Measurements from ENCODE around the gene PPY.

PPY gene

DNA sequence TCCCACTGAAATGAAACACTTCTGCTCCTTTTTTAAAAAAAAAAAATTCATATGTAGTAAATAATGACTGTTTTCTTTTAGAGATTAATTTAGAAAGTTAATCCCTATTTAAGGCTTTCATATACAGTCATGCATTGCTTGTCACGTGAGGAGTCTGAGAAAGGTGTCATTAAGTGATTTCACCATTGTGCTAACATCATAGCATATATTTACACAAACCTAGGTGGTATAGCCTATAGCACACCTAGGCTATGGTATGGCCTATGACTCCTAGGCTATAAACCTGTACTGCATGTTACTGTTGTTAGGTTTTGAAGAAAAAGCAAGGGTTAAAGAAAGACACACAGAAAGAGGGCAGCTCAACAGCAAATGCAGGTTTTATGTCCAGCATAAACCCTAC is 13.7 kb downstream of the PPY start:
- no peak for DNase-seq

DNA sequence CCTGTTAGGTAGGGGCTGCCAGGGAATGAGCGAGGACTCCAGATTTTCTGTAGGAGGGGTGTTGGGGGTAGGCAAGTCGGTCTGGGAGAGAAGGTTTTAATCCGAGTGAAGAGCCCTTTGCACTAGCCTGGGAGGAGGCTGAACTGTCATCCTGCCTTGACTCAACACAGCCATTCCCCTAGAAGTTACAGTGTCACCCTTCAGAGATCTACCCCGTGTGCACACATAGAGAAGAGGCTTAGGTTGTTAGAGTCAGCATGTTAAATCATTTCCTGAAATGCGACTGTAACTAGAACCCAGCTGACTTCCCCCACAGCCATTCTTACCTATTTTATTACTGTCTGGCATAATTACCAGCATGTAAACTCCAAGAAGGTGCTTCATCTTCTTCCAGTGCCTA is 14.3 kb downstream of the PPY start:
- DNase-seq, result peak in 1 of 5 experiments; percentile 42

DNA sequence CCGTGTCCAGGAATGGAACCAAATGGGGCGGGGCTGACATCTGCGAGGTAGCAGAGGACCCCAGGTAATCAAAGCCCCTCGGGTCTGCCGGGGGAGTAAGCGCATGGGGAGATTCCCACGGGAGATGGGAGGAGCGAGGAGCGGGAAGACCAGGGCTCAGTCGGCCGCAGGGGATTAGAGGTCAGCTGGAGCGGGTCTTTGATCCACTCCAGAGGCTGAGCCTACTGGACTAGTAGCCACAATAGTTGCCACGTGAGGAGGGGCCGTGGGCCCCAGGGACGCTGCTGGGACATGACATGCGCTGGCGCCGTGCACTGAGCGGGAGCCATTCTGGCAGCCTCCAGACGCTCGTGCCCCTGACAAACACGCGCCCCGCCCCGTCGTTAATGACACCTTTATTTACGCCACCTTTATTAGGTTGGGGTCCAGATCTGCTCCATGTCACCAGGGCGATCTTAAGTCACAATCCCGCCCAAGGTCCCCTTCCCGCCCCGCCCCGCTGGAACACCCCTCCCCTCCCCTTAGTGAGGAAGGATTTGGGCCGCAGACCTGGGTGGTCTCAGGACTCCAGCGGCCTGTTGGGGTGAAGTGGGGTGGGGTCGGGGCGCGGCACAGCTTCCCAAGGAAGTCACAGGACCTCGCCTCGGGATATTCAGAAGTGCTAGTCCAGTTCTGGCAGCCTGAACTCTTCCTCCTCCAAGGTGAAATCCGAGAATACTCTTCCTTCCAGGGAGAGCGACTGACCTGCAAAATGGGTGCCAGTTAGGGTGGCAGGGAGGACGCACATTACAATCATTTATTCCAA is 15.0 kb downstream of the PPY start:
- no peak for DNase-seq

DNA sequence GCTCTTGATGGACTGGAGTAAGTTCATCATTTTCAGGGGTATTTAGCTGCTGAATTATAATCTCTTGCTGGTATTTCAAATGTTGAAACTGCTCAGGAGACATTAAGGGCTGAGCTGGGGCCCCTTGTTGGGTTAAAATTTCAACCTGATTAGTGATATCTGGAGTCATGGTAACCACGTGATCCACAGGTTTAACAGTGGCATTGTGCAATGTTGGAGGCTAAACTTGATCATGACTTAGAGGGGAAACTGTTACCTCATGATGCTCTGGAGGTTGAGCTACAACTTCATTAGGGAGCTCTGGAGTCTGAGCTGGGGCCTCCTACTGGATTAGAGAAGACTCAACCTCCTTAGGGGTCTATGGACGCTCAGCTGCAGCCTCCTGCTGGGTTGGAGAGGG is 17.7 kb downstream of the PPY start:
- DNase-seq, result peak in 1 of 5 experiments; percentile 50

DNA sequence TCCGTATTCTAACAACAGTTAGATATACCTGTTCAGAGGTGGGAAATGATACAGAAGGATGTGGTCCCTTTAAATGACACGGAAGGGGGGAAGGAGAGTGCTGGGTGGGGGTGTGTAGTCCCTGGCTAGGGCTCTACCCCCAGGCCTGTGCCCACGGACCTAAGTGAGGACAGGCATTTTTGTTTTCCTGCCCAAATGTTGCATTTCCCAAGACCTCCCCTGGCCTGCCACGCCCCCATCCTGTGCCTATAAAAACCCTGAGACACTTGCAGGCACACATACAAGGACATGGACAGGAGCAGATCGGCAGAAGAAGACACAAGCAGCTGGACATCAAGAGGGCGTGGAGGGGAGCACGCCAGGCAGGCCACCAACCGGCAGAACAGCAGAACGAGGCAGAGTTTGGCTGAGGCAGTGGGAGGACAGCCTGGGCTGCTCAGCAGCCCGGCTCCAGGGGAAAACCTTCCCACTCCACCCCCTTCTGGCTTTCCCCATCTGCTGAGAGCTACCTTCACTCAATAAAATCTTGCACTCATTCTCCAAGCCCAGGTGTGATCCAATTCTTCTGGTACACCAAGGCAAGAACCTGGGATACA is 21.7 kb downstream of the PPY start:
- DNase-seq, result no peak

DNA sequence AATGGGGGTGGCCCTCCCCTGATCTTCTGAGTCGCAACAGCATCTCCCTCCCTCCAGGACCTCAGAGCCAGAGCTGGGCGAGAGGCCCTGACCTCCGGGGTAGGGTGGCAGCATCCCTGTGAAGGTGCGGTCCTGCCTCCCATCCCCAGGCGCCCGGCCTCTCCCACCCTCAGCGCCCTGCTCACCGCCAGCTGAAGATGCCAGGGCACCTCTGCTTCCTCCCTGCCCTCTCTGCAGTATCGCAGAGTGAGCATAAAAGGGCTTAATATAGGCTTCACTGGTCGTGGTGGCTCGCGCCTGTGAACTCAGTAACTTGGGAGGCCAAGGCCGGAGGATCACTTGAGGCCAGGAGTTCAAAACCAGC is 24.3 kb downstream of the PPY start:
- DNase-seq, result no peak

DNA sequence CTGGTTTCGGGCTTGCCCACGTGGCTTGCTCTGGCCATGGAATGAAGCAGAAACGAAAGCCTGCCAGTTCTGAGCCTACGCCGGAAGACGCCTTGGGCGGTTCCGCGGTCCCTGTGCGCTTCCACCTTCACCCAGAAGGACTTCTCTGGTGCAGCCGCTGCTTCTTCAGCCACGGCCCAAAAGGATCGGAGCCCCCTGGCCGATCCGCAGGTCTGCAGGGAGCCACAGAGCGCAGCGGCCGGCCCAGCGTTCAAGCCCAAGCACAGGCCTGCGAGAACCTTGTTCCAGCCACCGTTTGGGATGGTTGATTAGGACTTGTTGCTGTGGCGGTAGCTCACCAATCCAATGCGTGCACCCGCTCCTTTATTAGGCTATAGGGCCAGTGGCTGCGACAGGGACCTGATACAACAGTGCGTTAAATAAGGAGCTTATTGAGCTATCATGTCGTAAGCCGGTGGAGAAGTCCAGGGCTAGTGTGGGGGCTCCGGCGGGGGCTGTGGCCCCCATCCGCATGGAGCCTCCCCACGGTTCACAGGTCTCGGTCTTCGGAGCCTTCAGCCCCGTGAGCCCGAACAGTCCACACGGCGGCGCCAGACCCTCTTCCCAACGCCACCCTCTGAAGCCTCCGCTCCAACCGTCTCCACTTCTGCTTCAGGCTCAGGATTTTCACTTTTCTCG is 24.8 kb downstream of the PPY start:
- DNase-seq, result peak in 4 of 5 experiments; percentile 10 to 67 (median 33)

DNA sequence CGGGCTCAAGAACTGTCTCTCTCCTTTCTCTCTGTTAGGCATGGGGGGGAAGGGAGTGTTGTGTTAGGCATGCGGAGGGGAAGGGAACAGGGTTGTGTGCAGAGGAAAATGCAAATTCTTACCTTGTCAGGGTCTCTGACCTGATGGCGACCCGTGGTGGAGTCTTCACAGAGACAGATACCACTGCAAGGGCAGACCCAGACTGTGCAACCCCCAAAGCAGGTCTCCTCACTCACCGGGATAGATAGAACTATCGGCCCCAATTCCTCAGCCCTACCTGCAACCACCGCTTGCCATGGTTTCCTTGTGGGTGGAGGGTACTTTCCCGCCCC is 25.3 kb downstream of the PPY start:
- DNase-seq, result no peak

DNA sequence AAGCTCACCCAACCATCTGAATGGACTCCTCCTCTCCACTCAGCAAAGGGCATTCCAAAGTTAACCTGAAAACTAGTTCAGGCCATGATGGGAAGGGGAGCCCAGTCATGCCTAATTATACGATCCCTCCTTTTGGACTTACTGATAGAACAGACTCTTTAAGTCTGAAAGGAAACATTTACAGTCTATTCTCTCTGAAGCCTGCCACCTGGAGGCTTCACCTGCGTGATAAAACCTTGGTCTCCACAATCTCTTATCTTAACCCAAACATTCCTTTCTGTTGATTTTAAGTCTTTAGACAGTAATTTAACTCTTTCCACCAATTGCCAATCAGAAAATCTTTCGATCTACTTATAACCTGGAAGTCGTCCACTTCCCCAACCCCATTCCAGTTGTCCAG is 25.9 kb downstream of the PPY start:
- no peak for DNase-seq

DNA sequence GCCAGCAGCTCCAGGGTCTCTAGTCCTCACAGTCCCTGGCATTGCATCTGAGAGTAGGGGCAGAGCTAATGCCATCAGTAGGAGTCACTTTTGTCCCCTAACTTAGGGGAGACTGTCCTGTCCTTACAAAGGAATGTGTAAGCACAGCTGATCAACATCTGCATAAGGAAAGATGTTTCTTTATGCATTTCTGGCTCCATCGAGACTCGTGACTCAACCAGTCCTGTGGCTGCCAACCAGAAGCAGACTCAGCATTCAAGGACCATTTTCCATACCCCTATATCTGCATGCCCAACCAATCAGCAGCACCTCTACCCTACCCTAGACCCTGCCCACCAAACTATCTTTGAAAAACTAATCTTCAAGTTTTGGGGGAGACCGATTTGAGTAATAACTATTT is 26.7 kb downstream of the PPY start:
- no peak for DNase-seq

DNA sequence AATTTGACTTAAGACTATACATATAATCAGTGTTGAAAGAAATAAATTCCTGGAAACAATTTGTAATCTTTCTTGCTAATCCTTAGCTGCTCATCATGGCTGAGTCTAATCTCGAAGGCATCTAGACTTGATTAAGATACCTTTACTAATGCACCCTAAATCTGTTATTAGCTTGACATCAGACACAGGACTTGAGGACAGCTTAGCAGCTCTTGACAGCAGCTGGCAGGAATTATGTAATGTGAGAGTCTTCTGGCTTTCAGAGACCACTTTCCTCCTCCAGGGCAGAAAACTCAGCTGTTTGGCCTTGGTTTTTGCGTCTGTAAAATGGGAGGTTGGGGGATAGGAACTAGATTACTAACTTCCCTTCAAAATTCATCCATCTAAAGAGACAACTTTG is 27.8 kb downstream of the PPY start:
- DNase-seq, result no peak

DNA sequence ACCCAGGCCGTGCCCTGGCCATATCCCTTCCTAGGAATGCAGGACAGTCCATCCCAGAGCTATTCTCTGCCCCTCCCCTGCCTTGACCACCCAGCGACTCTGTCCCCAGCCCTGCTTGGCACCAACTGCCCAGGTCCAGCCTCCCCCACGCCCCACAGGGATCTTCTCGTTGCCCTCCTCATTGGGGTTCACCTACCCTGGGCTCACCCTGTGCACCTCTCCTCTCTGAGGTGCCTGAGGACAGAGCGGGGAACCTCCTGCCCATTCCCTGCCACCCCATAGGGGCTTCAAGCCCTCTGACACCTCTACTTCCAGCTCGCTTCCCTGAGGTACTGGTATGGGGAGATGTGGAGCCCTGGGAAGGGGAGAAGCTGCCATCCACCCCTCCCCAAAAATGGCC is 28.7 kb downstream of the PPY start:
- DNase-seq, result no peak

DNA sequence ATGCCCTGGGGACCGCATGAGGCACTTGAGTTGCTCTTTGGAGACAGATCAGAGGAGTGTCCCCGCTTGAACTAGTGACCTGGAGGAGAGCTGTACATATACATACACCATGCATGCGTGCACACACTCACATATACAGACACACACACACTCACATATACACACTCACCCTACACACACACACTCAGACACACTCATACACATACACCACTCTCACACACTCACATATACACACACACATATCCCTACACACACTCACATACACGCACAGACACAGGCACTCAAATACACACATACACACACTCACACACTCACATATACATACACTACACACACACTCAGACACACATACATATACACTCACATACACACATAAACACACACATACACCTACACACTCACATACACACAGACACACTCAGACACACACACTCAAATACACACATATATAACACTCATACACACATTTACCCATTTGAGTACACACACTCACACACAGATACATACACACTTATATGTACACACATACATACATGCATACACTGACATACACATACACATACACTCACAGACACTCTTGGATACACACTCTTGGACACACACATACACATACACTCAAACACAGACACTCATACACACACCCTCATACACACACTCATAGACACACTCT is 29.5 kb downstream of the PPY start:
- no peak for DNase-seq

DNA sequence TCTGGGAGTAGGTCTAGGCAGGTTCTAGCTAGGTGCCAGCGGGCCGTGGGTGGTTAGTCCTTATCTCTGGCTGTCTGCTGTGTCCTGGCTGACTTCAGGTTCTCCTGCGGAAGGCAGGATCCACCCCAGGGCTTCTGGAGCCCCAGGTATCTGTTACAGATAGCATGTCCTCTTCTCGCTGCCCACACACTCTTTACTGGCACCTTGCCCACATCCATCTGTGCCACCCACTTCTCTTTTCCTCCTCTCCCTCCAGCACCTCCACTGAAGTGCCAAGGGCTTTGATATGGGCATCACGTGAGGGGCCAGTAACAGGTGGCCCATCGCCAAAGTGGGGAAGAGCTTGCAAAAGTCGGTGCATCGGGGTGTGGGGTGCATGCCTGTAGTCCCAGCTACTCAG is 30.4 kb downstream of the PPY start:
- DNase-seq, result no peak

DNA sequence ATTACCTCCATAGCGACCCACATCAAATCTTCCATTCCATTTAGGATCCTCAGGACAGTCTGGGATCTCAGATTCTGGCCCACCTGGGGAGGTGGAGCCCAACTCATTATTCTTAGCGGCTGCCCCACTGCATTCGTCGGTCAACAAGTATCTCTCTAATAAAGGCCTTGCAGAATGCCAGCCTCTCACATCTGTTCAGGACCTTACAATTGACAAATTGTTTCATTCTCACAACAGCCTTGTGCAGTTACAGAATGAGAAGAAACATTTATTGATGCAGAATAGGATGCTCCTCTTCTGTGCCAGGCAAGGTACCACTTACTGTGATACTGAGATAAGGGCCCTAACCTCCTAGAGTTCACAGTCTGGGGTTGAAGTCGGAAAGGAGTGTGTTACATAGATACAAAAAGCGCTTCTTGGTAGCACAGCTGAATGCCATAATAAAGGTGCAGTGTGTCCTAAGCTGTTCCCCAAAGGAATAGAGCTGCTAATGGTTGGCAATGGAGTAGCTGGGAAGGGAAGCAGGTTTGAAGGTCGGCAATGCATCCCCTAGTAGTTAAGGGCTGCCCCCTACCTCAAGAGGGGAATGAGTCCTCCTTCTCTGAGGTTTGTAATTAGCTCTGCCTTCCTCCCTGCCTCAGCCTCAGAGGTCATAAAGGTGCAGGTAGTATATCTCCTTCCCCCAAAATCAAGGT is 32.6 kb downstream of the PPY start:
- no peak for DNase-seq

DNA sequence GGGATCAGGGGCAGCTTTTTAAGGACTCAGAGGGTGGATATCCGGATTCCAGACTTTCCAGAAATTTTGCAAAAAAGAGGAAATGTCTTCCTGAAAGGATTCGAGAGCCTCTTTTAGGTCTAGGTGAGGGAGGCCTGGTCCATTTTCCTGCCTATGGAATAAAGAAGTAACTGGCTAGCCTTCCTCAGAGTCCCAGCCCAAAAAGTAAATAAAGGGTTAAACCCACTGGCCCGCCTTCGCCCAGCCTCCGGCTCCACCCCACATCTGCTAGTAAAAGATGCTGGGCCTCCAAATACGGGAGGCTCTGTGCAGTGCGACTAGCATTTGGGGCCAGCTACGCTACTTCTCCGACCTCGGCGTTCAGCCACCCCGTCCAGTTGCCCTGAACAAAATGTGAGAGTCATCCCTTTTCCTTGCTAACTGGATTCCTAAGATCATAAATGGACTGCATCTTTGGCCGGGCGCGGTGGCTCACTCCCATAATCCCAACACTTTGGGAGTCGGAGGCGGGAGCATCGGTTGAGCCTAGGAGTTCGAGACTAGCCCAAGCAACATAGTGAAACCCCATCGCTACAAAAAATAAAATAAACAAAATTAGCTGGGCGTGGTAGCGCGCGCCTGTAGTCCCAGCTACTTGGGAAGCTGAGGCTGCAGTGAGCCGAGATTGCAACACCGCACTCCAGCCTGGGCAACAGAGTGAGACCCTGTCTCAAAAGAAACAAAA is 34.1 kb downstream of the PPY start:
- DNase-seq, result peak in 4 of 5 experiments; percentile 29 to 52 (median 37)

DNA sequence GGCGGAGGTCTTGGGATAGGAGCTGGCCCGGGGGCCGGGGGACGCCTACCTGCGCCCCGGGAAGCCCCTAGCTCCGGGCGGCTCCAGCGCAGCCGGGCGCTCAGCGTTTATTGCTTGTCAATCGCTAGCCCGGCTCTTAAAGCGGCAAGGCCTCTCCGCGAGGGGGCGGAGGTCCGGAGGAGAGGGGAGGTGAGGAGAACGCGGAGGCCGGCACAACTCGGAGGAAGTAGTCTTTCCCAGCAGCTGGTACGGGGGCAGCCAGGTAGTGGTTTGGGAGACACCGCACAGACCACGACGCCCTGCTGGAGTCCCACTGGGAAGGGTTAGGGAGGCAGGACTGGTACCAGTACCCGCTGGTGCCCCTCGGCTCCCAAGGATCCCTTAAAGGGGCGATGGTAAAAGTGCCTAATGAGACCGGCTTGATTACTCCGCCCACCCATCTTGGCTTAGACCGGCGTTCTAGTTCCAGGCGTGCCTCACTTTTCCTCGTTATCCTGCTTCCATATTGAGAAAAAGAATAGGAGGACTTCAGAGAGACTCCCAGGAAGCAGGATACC is 34.8 kb downstream of the PPY start, which contains the start of gene MPP2:
MPP2 (minus strand) TSS at position 112 of the 557 bp plus-strand sequence. CDS start 3,076 bp downstream, outside the sequence.
- peak; percentile 16 to 52 (median 32) for DNase-seq

DNA sequence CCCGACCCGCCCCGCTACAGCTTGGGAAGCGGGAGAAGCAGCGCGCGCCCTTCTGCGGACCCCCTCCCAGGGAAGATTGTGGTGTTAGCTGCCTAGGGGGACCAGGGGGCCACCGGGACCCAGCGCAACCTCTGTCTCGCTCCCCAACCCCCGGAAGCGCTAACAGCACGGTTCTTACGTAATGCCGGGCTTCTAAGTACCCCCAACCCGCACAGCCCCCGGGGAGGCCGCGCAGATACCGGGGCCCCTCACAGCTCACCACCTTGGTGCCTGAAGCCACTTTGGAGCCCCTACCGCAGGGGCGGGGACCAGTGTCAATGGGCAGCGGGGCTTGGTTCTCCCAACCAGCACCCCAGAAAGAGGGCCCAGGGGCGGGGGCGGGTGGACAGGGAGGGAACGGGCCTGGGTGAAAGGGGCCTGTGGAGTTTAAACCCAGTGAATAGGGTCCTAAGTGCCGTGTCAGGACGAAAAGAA is 35.3 kb downstream of the PPY start:
- DNase-seq, result peak in 2 of 5 experiments; percentile 15 to 29

DNA sequence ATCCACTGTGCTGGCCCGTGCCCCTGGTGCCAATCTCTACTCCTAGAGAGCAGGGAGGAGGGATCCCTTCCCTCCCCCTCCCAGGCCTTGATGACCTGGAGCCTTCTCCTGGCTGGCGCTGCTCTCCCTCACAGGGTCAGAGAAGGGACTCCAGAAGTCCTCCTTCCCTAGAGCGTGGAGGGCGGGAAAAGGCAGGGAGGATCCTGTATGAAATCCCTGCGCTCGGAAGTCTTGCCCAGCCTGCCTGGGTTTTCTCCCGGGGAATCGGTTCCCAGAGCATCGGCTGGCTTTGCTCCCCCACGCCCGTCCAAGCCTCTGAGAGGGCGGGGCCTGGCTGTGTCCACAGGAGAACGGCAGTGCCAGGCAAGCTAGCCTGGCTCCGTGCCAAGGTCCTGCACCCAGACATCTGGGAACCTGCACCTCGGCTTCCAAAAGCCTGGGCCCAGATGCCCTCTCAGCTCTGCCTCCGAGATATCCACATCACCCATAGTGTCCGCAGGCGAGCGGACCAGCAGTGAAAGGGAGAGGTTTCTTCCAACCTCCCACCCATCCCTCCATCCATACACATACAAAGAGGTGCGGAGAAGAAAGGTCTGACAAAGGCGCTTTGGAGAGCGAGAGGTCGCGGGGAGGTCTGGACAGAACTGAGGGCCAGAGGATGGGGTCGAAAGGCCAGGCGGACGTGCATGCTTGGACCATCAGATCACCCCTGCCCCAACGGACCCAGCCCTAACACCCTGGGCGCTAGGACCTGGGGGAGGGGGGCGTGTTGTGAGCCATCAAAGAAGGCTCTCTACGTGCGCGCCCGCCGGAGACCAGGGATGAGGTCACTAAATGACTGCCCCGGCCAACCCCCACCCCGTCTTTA is 36.1 kb downstream of the PPY start:
- DNase-seq, result peak in 2 of 5 experiments; percentile 21 to 36

DNA sequence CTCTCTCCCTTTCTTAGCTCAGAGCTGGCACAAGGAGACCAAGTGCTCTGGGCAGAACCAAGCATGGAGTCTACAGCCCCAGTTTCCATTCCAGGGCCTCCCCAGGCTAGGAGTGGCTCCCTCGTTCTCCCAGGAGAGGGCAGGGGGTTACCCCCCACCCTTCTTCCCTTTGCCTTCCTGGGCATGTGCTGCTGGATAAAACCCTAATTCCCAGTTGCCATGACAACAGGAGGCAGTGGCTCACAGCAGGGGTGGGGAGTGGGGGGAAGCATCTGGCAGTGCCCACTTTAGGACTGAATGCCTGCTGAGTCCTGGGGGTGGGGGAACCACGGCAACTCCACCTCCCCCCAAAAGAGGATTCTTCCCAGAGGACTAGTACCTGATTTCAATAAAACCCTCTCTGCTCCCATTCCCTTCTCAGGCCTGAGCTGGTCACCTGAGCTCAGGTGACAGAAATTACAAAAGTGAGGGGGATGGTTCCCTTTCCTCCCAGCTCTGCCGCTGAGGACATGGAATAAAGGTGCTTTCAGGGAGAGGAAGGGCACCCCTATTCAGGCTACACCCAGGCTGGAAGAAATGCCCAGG is 36.8 kb downstream of the PPY start:
- no peak for DNase-seq

All from T-helper 2 cell (primary cell).